GM19324 (cell line): ENCODE data around the gene SEZ6L.

Experiments
- ATAC-seq: cut with Tn5 transposase; IDR thresholded peaks from one replicate; pipeline ENCODE4 v1.9.1; 2021; ENCODE audit warnings: mild to moderate bottlenecking, moderate library complexity; ENCODE audit not compliant: unreplicated experiment, low FRiP score

The SEZ6L gene

DNA sequence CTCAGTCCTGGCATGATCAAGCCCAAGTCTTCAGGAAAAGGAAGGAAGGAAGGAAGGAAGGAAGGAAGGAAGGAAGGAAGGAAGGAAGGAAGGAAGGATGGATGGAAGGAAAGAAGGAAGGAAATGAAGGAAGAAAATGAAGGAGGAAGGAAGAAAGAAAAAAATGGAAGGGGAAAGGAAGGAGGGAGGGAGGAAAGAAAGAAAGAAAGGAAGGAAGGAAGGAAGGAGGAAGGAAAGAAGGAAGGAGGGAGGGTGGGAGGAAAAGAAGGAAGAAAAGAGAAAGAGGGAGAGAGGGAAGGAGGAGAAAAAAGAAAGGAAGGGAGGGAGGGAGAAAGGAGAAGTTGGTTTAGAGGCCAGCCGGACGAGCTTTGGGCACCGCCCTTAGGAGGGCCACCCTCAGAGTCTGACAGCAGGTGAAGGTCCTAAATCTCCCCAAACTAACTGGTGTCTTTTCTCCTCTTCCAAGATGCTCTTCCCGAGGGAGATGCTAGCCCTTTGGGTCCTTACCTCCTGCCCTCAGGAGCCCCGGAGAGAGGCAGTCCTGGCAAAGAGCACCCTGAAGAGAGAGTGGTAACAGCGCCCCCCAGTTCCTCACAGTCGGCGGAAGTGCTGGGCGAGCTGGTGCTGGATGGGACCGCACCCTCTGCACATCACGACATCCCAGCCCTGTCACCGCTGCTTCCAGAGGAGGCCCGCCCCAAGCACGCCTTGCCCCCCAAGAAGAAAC lies 122.8 kb downstream of the SEZ6L start:
- no peak for ATAC-seq

- no peak for ATAC-seq
Measured at GRCh38 chr22:26292667-26292995, 123.4 kb downstream of the SEZ6L start.

GRCh38 chr22:26295563-26296126 lies 126.4 kb downstream of the SEZ6L start:
- no peak for ATAC-seq

GRCh38 chr22:26298605-26299310 lies 129.5 kb downstream of the SEZ6L start:
- no peak for ATAC-seq

GRCh38 chr22:26302726-26303125 lies 133.5 kb downstream of the SEZ6L start:
- ATAC-seq, result no peak

DNA sequence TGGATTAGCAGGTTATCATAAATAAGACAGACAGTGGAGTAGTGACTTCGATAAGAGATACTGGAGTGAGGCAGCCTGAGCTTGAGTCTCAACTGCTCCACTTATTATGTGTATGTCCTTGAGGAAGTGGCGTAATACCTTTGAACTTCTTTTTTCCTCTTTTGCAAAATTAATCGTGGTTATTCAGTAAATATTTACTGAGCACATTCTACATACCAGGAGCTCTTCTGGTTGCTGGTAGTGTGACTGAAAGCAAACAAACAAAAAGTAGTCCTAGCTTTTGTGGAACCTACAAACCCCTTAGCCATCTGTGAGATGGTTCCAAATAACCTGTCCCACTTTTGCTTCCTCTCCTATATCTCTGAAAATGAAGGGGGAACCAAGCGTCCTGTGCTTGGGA lies 134.2 kb downstream of the SEZ6L start:
- ATAC-seq, result no peak

- no peak for ATAC-seq
Measured at GRCh38 chr22:26304730-26305129, 135.5 kb downstream of the SEZ6L start.

GRCh38 chr22:26308467-26308866 lies 139.2 kb downstream of the SEZ6L start:
- ATAC-seq, result no peak

- ATAC-seq, result no peak
Measured at GRCh38 chr22:26310616-26311015, 141.4 kb downstream of the SEZ6L start.

GRCh38 chr22:26313291-26313690 lies 144.0 kb downstream of the SEZ6L start:
- no peak for ATAC-seq

DNA sequence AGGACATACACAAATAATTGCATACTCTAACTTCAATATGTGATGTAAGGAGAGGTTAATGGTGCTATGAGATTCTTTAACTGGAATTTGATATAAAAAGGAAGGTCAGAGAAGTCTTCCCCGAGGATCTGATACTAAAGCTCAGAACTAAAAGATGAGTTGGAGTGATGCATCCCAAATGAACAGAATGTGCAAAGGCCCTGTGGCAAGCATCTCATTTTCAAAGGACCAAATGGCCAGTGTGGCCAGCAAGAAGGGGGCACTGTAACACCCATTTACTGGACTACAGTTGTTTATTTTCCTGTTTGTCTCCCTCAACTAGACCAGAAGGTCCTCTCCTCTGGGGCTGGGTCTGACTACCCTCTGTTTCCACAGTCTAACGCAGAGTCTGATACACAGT lies 144.9 kb downstream of the SEZ6L start:
- ATAC-seq, result no peak

GRCh38 chr22:26314656-26315055 lies 145.4 kb downstream of the SEZ6L start:
- no peak for ATAC-seq

GRCh38 chr22:26316732-26317285 lies 147.5 kb downstream of the SEZ6L start:
- no peak for ATAC-seq

- no peak for ATAC-seq
Measured at GRCh38 chr22:26318975-26319374, 149.7 kb downstream of the SEZ6L start.

DNA sequence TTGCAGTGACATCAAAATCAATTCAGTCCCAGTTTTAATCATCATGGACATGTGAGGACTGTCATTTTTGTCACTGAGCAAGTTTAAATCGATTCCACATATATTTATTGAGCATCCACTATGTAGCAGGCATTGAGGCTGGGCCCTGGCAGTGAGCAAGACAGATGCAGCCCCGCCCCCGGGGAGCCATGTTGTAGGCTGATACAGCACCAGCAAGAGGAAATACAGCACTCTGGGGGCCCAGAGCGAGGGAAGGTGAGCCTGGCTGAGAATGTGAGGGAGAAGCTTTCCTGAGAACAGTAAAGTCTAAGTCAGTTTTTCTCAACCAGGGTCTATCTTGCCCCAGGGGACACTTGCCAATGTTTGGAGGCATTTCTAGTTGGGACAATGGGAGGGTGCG lies 151.2 kb downstream of the SEZ6L start:
- no peak for ATAC-seq

GRCh38 chr22:26321469-26321913 lies 152.2 kb downstream of the SEZ6L start:
- ATAC-seq, result no peak

DNA sequence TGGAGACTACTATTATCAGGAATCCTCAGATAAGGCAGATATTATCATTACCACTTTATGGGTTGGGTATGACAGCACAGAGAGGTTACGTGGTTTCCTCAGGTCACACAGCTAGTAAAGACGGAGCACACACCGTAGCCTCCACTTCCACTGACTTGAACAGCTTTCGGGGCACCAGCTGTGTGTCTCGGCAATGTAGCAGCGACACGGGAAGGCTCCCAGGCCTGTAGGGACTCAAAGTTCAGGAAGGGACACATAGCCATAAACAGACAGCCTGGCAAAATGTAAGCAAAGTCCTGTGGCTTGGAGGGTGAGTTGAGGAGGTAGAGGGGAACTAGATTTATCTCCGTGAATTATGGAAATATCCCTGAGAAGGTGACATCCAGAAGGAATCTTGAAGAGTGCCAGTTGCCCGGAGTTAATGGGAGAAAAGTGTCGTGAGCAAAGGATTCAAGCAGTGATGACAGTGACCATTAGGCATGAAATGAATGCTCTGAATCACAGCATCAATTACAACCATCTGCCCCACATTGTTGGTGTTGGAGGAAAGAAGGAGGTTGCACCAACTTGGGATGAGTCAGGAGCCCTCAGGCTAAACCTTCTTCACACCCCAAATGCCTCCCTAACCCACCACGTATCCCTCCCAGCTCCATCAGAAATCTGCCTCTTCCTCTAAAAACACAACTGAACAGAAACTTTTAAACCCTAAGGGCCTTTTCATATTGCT lies 153.1 kb downstream of the SEZ6L start:
- ATAC-seq, result no peak

GRCh38 chr22:26323013-26323412 lies 153.8 kb downstream of the SEZ6L start:
- ATAC-seq, result no peak

DNA sequence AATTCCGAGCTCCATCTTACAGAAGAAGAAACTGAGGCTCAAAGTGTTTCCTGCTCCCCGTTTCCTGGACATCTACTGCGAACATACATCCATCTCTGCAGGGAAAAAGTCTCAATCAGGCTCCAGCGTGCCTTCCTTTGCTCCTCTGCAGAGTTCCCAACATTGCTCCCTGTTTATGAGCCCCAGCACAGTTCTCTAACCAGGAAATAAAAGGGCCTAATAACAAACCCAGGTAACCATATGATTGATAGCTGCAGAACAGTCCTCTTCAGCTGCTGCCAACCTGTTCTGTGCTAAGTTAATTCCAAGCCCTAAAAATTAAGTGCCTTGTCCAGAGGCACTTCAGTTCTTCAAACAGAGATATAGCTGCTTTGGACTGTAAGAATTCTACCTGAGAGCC lies 154.9 kb downstream of the SEZ6L start:
- ATAC-seq, result no peak

DNA sequence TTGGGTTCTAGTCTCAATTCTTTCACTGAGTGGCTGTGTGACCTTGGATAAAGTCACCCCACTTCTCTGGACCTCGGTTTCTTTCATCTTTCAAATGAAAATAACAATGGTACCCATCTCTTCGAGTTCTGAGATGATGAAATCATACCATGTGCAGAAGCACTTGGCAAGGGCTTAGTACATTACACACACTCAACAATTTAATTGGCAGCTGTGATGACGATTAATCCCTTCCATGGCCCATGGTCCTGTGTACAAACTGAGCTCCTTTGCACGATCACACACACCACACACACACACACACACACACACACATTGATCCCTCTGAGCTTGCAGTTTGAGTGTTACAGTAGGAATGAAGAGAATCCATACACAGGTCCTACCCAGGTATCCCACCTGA lies 156.4 kb downstream of the SEZ6L start:
- no peak for ATAC-seq

DNA sequence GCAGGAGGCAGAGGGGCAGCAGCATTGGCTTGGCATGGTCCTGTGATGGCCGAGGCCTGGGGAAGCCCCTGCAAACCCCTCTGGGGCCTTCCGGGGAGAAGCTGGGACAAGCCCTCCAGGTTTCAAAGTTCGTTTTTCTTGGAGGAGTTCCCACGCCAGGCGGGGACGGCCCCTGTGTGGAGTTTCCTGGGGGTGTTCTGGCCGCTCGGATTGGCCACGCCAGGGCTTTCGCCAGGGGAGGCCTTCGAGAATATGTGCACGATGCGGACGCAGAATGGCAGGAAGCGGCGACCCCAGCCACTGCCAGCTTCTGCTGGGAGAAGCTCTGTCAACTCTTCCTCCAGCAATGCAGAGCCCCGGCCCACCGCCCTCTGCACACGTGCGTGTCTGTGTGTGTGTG lies 157.5 kb downstream of the SEZ6L start:
- no peak for ATAC-seq
